Stimulated activated CD4-positive, alpha-beta T cell treated with anti-CD3 and anti-CD28 coated beads, Interleukin-4, amount 100 ng/mL, for 24 hours (primary cell): ENCODE data around the gene CCT5.

Source experiments
- DNase-seq: peaks from one replicate; pipeline ENCODE4 v3.0.0-alpha.2; 2020

CCT5 gene

DNA sequence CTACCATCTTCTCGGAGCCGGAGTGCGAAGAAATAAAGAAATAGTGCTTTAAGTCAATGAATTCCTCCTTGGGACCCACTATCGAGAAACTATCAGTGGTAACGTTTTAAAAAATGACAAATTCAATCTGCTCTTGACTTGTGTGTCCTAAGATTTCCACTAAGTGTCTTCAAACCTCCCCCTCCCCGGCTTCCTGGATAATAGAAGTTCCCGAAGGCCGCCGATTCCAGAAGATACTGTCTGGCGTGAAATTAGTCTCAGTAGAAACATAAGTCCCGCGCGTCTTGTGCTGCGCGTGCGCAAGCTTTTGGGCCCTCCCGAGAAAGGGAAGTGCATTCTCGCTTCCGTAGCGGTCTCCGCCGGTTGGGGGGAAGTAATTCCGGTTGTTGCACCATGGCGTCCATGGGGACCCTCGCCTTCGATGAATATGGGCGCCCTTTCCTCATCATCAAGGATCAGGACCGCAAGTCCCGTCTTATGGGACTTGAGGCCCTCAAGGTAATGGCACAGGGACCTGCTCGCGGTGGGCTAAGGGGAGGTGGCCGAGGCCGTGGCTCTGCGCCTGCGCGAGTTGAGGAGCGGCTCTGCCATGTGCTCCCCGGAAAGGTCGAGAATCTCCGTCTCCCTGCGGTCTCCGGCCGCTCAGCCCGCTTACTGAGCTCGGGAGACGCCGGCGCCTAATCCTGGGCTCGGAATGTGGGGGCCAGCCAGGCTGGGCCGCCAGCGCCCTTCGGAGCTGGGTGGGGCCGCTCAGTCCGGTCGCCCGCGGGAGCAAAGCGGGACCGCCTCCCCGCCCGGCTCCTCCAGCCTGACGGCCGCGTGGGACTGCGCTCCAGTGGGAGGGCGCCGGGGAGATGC lies at the start of gene CCT5:
TSS of gene CCT5 (plus strand) at position 333 of the 858 bp plus-strand sequence. CDS start at position 394, 61 bp downstream.
- DNase-seq, result peak; percentile 92

DNA sequence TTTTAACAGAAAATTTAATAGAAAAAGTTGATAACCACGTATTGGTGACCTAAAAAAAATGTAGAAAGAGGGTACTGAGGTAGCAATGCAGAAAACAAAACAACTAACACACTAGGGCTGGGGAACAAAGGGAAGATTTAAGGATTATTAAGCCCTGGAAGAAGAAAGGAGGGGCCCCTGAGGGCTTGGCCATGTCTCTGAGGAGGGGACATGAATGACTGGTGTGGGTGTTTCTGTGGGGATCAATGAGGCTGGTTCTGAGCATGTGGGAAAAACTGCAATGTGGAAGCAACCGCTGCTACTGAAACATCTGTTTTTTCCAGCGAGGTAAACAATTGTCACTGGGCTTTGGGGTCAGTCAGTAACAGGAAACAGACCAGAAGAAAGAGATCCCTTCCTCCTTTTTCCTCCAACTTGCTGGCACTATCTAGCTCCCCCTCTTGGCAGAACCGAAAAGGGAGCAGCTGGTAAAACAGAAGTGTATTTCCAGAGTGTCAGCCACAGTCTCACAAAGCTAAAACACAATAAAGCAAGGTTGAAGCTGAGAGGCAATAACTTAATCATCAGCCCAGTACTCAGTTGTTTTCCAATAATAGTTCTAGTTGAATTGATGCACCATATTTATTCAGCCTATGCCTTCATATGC lies 48.7 kb upstream of the CCT5 start:
- DNase-seq, result no peak

DNA sequence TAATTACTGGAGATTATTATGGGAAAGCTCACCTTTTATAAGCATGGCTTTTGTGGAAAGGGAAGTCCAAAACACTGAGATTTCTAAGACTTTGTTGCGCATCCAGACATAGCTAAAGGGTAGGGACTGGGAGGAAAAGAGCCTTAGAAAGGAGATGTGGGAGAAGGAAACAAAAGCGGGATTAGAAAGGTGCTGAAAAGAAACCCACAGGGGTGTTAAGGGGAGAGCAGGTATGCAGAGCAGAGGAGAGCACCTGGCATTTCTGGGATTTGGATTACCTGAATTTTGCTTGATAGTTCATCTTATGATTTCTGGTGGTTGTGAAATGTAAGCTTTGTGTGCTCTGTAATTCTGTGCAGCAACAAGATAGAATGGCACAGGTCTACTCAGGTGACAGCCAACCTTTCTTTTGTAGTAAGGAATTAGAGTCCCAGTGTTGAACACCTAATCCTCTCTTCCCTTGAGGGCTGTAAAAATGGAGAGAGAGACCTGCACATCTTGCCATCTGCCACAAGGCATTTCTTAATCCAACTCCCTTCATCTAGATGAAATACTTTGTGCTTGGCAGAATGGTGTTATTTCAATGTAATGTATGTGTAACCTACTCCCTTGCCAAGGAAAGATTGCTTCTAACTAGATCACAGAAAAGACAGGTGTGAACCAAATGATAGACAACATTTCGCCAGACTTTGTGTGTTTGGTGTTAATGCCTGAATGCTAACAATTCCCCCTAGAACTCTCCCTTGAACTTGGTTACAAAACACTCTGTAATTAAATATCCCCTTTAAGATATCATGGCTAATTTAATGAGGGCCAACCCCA lies 47.8 kb upstream of the CCT5 start:
- DNase-seq, result no peak

DNA sequence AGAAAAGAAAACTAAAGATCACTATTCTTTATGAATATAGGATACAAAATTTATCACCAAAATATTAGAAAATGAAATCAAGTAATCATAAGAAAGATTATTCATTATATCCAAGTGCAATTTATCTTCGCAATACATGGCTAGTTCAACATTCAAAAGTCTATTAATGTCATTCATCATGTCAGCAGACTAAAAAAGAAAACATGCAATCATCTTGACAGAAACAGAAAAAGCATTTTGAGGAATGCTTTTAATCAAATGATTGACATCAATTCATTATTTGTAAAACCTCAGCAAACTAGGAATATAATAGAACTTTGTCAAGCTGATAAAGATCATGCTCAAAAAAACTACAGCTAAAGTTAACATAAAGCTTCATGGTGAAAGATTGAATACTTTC lies 41.1 kb upstream of the CCT5 start:
- DNase-seq, result no peak

DNA sequence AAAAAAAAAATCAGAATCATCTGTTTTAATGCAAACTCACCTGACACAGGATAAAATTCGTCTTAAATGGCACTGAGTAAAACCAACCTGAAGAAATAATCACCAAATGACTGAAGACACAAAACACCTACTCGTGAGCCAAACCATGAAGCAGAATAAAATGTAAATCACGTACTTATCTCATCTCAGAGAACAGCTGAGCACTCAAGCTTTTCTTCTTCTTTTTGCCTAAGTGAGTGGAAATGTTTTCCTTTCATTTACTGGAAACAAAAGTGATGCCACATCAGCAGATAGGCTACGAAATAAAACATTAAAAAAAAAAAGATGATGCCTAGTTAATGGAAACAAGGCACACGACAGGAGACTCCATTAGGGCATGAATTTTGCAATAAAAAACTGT lies 36.8 kb upstream of the CCT5 start:
- DNase-seq, result no peak

DNA sequence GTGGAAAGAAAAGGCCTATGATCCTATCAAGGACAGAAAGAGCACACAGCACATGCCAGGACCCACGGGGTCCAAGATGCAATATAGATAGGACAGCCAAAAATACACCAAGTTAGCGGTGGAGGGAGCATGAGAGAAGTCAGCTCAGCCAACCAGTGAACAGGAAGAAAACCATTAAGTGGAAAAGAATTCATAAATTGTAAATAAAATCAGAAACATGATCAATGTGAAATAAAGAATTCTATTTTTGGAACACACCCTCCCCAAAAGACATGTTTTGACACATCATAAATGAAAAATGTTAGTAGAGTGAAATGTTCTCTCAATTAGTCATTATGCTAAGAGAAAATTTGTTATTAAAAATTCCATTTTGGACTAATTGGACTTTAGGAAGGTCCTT lies 36.0 kb upstream of the CCT5 start:
- DNase-seq, result no peak

DNA sequence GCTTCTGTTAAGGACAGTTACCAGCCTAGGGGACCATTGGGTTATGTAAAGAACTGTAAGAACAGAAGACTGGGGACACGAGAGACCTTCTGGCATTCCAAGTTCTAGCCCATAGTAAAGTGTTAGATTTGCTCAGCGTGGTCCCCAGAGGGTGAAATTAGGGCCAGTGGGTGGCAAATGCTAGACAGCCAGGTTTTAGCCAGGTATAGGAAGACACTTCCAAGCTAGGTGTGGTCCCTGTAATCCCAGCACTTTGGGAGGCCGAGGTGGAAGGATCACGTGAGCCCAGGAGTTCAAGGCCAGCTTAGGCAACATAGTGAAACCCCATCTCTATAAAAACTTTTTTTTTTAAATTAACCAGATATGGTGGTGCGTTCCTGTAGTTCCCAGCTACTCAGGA lies 34.7 kb upstream of the CCT5 start:
- no peak for DNase-seq

DNA sequence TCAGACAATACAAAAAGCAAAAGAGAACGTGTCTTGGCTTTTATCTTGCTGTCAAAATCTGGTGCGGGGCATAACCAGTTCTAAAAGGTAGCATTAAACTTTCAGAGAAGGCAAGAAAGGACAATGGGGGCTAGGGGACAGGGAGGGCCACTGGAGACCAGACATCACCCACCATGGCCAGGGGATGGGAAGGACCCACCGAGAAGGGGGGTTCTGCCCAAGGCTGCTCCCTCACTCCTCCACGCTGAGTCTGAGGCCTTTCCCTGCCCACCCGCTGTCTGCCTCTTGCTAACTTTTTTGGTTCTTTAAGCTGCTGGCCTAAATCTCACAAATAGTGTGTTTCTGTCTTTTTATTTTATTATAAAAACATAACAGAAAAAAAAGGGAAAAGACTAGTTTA lies 34.0 kb upstream of the CCT5 start:
- DNase-seq, result no peak

DNA sequence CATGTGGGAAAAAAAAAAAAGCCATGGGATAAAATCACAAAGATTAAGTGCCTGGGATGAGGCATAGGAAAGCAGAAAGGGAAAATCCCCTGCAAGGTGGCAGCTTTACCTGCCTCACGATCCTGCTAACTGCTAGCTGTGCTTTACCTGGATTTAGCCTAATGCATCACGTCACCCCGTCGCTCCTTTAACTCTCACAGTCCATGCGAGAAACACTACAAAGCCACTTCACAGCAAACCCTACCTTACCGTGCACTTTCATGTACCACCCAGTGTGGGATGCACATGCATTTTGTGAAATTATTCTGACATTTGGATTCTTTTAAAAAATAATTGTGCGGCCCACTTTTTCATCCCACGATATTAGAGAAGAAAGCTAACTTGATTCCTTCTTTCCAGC lies 31.4 kb upstream of the CCT5 start:
- DNase-seq, result no peak

DNA sequence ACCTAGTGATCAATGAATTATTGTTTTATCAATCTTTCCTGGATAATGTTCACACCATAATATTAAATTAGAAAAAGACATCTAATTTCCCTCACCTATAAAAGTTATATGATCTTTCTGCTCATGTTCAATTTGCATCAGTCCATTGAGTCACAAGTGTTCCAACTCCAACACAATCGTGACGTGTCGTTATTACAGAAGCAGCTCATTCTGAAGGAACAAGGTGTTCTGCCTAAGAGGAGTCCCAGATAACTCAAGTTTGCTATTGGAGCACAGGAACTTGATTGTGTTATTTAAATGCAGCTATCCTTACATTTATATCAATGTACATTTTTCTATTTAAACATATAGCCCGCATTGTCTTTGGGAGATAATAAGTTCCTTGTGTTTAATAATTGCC lies 31.0 kb upstream of the CCT5 start:
- no peak for DNase-seq

DNA sequence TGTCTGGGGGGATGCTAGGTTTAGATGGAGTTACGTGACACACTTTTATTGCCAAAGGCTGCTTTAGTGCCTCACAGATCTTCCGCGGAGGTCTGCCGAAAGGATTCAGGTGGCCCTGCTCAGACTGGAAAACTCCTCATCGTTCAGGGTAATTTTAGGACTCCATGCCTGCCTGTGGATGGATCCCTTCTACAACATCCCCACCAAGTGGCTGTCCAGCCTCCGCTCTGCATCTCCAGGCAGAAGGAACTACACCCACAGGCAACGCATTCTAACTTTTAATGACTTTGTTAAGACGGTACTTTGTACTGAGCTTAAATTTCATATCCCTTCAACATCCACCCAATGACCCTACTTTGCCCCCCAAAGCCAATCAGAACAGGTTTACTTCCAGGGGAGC lies 29.8 kb upstream of the CCT5 start:
- no peak for DNase-seq

DNA sequence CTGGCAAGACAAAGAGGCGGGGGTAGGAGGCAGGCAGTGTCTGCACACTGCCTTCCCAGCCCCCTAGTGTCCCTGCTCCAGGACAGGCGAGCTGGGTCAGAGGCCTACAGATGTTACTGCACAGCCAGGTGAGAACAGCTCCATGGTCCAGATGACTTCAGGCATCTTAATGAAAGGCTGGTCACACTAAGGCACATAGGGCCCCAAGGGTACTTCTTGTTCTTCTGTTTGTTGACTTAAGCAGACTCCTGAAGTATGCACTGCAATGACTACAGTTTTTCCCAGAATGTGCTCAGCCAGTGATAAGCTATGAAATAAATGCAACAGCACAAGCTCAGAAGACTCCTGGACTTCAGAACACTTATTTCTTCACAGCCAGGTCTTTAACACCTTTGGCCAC lies 27.8 kb upstream of the CCT5 start:
- no peak for DNase-seq

DNA sequence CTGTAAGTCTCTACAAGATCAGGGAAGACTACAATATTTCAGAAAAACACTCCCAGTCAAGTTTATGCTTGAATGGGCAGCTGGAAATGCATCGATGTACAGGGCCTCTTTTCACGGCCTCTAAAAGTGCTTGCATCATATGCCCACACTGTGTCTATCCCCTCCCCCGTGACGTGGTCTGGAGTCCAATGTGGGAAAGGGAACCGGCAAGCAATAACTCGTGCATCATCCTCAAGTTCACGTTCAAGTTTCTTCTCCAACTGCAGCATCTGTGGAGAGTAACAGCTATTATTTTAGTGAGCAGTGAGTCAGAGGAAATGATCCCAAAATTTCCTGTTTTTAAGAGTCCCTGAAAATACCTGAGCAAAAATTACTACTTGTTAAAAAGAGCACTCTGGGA lies 22.7 kb upstream of the CCT5 start:
- no peak for DNase-seq

DNA sequence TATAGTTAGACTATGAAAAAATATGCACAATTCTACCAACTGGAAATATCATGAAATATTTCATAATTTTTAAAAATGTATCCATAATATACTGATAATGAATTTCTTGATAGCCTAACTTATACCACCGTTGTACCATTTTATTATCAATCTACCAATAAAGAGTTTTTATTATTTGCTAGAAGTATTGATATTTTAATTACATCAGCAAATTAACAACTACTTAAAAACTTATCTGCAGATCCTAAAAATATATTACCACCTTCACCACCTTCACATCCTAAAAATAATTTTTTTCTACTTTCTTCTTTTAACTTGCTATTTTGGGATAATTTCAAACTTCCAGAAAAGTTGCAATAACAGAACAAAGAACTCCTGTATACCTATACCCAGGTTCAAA lies 21.8 kb upstream of the CCT5 start:
- no peak for DNase-seq

DNA sequence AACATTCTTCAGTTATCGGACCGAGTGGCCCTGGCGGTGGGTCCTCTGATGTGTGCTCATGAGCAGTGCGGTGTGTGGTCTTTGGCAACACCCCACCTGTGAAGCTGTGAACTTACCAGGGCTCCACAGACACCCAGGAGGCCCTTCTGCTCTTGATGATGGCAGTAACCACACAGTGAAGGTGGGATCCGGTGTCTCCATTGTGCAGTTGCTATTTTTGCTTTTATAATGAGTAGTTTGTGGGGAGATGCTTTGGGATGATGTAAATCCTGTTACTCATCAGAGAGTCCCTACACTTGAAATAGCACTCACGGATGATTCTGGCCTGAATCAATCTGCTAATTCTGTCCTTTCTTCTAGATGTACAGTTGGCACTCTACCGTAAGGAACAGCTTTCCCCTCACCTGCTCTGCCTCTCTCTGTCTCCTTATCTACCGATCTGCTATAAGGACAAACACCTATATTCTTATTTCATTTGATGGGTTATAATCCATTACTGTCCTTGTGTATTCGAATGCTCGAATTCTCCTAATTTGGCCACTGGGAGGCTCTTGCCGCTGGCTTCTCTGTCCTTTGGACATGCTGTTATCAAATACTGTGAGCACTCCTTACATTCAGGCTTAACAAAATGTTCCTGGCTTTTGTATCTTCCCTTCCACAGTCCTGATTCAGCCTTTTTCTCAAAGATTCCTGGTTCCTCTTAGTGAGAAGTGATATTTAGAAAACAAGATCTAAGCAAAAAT lies 20.6 kb upstream of the CCT5 start:
- DNase-seq, result no peak

DNA sequence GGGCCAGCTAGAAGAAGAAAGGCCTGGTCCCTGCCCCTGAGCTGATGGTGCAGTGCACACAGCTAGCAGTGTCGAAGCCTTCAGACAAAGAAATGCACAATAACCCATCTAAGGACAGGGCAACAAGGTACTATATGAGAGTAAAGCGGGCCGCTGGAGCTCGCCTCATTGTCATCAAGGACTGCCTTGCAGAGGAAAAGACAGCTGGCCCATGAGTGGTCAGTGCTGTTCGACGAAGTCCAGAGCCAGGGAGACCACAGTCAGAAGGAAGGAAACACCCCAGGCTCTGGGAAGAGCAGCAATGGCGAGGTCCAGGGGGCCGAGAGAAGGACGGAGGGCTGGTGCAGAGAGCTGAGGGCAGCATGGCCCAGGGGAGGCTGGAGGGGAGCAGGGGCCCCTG lies 17.7 kb upstream of the CCT5 start:
- DNase-seq, result no peak

DNA sequence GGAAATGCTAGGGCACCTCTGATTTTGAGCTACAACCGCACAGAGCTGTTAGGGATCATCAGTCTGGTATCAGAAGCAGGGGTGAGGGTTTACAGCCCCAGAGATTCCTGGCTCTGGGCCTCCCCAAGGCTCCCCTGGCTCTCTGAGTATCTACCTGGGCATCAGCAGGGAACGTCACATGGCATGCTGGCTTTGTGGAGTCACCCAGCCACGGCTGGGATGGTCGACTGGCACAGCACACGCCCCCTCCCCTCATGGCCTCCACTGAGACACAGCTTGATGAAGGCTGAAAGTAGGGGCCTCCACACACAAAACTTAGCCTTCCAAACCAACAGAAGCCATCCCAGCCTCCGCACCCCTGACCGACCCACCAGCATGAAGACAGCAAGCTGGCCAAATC lies 17.1 kb upstream of the CCT5 start:
- DNase-seq, result no peak

DNA sequence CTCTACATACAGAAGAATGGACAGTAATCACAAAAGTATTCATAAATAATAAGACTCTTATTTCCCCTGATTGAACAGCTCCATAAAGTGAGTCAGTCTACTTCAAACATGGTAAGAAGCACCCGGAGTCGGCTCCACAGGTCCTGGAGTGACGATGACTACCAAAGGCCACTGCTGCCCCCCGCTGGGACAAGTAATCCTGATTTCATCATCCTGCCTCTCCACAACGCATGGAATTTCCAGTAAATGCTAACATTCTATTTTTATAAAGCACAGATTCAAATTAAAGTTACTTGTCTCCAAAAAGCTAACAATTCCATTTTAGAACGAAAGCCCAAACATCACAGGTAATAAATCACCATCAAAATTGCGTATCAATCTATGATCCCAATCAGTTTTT lies 16.6 kb upstream of the CCT5 start:
- DNase-seq, result no peak

DNA sequence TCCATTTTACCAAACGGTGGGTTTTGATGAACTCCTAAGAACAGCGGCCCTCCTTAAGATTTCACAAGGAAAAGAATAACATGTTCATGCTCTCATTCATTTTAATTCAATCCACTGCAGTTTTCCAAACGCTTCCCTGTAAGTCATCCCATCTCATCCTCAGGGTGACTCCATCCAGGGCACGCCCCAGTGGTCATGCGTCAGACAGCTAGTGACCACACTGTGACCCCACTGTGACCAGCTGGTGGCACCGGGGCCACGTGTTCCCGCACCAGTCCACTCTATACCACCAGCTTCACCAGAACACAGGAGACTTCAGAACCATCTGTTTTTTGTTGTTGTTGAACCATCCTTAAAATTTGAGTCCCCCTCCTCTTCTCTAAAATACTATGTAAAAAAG lies 14.7 kb upstream of the CCT5 start:
- DNase-seq, result no peak

DNA sequence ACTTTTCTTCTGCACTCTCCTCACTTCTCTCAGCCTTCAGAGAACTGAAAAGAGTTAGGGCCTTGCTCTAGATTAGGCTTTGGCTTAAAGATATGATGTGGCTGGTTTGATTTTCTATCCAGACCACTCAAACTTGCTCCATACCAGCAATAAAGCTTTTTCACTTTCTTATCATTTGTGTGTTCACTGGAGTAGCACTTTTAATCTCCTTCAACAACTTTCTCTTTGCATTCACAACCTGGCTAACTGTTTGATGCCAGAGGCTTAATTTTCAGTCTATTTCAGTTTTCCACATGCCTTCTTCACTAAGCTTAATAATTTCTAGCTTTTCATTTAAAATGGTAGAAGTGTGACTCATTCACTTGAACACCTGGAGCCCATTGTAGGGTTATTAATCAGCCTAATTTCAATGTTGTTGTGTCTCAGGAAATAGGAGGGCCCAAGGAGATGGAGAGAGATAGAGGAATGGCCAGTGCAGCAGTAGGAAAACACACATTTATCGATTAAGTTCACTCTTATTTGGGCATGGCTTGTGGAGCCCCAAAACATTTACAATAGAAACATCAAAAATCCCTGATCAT lies 6.3 kb upstream of the CCT5 start:
- DNase-seq, result no peak

DNA sequence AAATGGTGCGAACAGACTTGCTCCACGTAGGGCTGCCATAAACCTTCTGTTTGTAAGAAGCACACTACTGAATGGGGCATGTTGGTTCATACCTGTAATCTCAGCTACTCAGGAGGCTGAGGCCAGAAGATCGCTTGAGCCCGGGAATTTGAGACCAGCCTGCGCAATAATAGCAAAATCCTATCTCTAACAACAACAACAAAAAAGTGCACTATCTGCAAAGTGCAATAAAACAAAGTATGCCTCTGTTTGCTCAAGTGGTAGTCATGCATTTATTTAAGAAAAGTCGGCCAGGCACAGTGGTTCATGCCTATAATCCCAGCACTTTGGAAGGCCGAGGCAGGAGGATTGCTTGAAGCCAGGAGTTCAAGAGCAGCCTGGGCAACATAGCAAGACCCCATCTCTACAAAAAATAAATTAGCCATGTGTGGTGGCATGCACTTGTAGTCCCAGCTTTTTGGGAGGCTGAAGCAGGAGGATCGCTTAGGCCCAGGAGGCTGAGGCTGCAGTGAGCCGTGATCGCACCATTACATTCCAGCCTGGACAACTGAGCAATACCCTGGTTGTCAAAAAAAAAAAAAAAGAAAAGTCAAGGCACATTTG lies 5.6 kb upstream of the CCT5 start:
- no peak for DNase-seq

DNA sequence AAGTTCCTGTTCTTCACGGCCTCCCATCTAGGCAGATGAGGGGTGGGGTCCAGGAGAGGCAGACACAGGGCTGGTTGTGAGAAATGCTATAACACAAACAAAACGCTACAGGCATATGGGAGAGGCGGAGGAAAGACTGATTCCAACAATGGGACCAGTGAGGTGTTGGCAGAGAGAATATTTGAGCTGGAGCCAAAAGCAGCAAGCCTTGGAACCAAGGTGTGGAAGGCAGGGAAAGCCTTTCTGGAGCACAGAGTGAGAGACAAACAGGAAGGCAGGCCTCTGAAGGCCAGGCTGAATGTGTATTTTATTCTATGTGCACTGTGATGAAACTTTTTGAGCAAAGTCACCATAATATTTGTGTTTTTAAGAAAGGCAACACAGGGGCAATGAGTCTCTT lies 3.3 kb upstream of the CCT5 start:
- DNase-seq, result no peak
